CD8-positive, alpha-beta memory T cell (primary cell): Measurements from ENCODE around the gene RPL13A. TPM values are rescaled to one million over a fixed set of nuclear protein-coding genes. Genes with fewer than 3 reads are reported as not detected.

ENCODE experiments used
- CTCF ChIA-PET: fragments of 350-600 bp; sonication (Branson Sonifier 250); formaldehyde crosslinking; loops from one replicate; lab custom pipeline; 2021; ENCODE audit warnings: antibody characterized with exemption; lab: Charles Lee
- POLR2A ChIA-PET: fragments of 350-600 bp; sonication (Branson Sonifier 250); formaldehyde crosslinking; loops from one replicate; lab custom pipeline; 2021; ENCODE audit warnings: antibody characterized with exemption; lab: Charles Lee
- DNase-seq, 5 donors: peaks; one replicate each; pipeline versions ENCODE4 v3.0.0 to v3.0.0-alpha.2; 2020 to 2022; ENCODE audit warnings: mixed read lengths in 1 of 5
- H3K27ac ChIP-seq: one replicate; pipeline ENCODE4 v1.7.0; 2013; ENCODE audit warnings: low read depth, mild to moderate bottlenecking, low read length, moderate library complexity
- H3K27me3 ChIP-seq: 2 replicates; pipeline ENCODE4 v1.7.0; 2013; ENCODE audit warnings: low read length, mild to moderate bottlenecking; ENCODE audit not compliant: insufficient read depth, poor library complexity, severe bottlenecking
- H3K36me3 ChIP-seq: 2 replicates; pipeline ENCODE4 v1.7.0; 2013; ENCODE audit warnings: mild to moderate bottlenecking, low read length, moderate library complexity; ENCODE audit not compliant: insufficient read depth
- H3K4me1 ChIP-seq: 2 replicates; pipeline ENCODE4 v1.7.0; 2013; ENCODE audit warnings: mild to moderate bottlenecking, low read length, moderate library complexity; ENCODE audit not compliant: insufficient read depth
- H3K4me3 ChIP-seq: 2 replicates; pipeline ENCODE4 v1.7.0; 2013; ENCODE audit warnings: mild to moderate bottlenecking, low read length
- H3K9me3 ChIP-seq: 2 replicates; pipeline ENCODE4 v1.7.0; 2013; ENCODE audit warnings: mild to moderate bottlenecking, low read length
- H3K27ac Mint-ChIP-seq, 8 donors: one replicate each; pipeline ENCODE4 v1.8.0; 2020 to 2021; ENCODE audit warnings: mixed read lengths in 8 of 8, mild to moderate bottlenecking in 6 of 8, inconsistent platforms in 3 of 8, moderate library complexity in 3 of 8
- H3K27me3 Mint-ChIP-seq, 2 donors: one replicate each; pipeline ENCODE4 v1.8.0; 2020 to 2021; ENCODE audit warnings: mixed read lengths in 2 of 2, mild to moderate bottlenecking in 1 of 2, moderate library complexity in 1 of 2
- H3K36me3 Mint-ChIP-seq, 3 donors: one replicate each; pipeline ENCODE4 v1.8.0; 2020 to 2021; ENCODE audit warnings: mixed read lengths in 3 of 3, inconsistent platforms in 1 of 3, mild to moderate bottlenecking in 1 of 3
- H3K4me1 Mint-ChIP-seq, 3 donors: one replicate each; pipeline ENCODE4 v1.8.0; 2020 to 2021; ENCODE audit warnings: mixed read lengths in 3 of 3, inconsistent platforms in 1 of 3, mild to moderate bottlenecking in 1 of 3
- H3K4me3 Mint-ChIP-seq, 7 donors: one replicate each; pipeline ENCODE4 v1.8.0; 2020 to 2021; ENCODE audit warnings: mixed read lengths in 7 of 7, mild to moderate bottlenecking in 6 of 7, moderate library complexity in 4 of 7, inconsistent platforms in 2 of 7
- H3K9me3 Mint-ChIP-seq, 5 donors: one replicate each; pipeline ENCODE4 v1.8.0; 2020 to 2022; ENCODE audit warnings: mixed read lengths in 5 of 5, mild to moderate bottlenecking in 3 of 5, moderate library complexity in 2 of 5, inconsistent platforms in 1 of 5
- polyA plus RNA-seq: library from polyadenylated mRNA; unstranded; fragments of 300-500 nt; fragmentation: Illumina TruSeq; gene quantifications from one replicate; pipeline ENCODE4 v1.2.3, GENCODE V29; 2021
- total RNA-seq, 2 experiments: library from RNA; stranded (reverse); gene quantifications; one replicate each; pipeline ENCODE4 v1.2.3, GENCODE V29; 2021

The RPL13A gene
- total and polyA plus RNA-seq, 3 experiments from 2014 or later: 2,679 to 3,912 (median 3,865) TPM

GRCh38 chr19:49448432-49448786 lies 39.0 kb upstream of the RPL13A start:
- no peaks in the 10 kb centered on the region for H3K27me3 Mint-ChIP-seq
- ChIA-PET CTCF (interaction anchor here (1.4 to 2.5 kb wide), 3 partner anchors 22 to 121 kb away, joined by 3 to 12 read pairs (median 5); no protein-coding TSS in a partner anchor), POLR2A (no interaction called here)
- peak overlapping the region in 7 of 8 donors; percentile 15 to 94 (median 53) for H3K27ac Mint-ChIP-seq
- peaks cover 41% of the 10 kb centered on the region for H3K4me1 ChIP-seq
- no peak for DNase-seq
- no peak overlapping the region for H3K27ac ChIP-seq
- no peaks in the 10 kb centered on the region for H3K9me3 Mint-ChIP-seq
- H3K9me3 ChIP-seq: no peaks in the 10 kb centered on the region
- no peak overlapping the region for H3K4me3 ChIP-seq
- peak overlapping the region in 4 of 7 donors; percentile 14 to 55 (median 33) for H3K4me3 Mint-ChIP-seq
- H3K36me3 ChIP-seq: peaks cover 14% of the 10 kb centered on the region
- H3K4me1 Mint-ChIP-seq: peaks cover 43 to 66% (median 44%) of the 10 kb centered on the region in 3 donors
- H3K36me3 Mint-ChIP-seq: peaks cover 8 to 59% (median 11%) of the 10 kb centered on the region in 3 donors
- no peaks in the 10 kb centered on the region for H3K27me3 ChIP-seq

DNA sequence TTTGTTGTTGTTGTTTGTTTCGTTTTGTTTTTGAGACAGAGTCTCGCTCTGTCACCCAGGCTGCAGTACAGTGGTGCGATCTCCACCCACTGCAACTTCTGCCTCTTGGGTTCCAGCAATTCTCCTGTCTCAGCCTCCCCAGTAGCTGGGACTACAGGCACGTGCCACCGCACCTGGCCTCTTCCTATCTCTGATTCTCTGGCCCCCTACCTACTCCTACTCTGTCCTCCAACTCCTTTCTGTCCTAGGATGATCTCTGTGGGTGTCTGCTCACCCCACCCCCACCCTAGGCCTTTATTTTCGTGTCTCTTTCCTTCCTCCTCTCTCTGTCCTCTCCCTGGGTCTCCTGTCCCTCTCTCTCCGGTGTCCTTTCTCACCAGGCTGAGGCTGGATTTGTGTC lies 37.0 kb upstream of the RPL13A start:
- peaks cover 8 to 64% (median 11%) of the 10 kb centered on the region in 3 donors for H3K36me3 Mint-ChIP-seq
- ChIA-PET POLR2A (interaction anchor here (0.5 to 0.7 kb wide), 2 partner anchors 41 to 45 kb away, joined by 3 read pairs; no protein-coding TSS in a partner anchor), CTCF (interaction anchor here (1.2 to 4.7 kb wide), 2 partner anchors 20 to 26 kb away, joined by 3 to 51 read pairs; no protein-coding TSS in a partner anchor)
- Histone ChIP-seq H3K27ac (peak overlapping the region; percentile 88), H3K36me3 (peaks cover 14% of the 10 kb centered on the region), H3K4me1 (peaks cover 48% of the 10 kb centered on the region), H3K9me3 (no peaks in the 10 kb centered on the region), H3K27me3 (no peaks in the 10 kb centered on the region), H3K4me3 (peak overlapping the region; percentile 99)
- no peaks in the 10 kb centered on the region for H3K9me3 Mint-ChIP-seq
- peak overlapping the region in 7 of 8 donors; percentile 66 to 100 (median 80) for H3K27ac Mint-ChIP-seq
- H3K4me3 Mint-ChIP-seq: peak overlapping the region; percentile 64 to 100 (median 98)
- no peak for DNase-seq
- no peaks in the 10 kb centered on the region for H3K27me3 Mint-ChIP-seq
- peaks cover 41 to 61% (median 44%) of the 10 kb centered on the region in 3 donors for H3K4me1 Mint-ChIP-seq

DNA sequence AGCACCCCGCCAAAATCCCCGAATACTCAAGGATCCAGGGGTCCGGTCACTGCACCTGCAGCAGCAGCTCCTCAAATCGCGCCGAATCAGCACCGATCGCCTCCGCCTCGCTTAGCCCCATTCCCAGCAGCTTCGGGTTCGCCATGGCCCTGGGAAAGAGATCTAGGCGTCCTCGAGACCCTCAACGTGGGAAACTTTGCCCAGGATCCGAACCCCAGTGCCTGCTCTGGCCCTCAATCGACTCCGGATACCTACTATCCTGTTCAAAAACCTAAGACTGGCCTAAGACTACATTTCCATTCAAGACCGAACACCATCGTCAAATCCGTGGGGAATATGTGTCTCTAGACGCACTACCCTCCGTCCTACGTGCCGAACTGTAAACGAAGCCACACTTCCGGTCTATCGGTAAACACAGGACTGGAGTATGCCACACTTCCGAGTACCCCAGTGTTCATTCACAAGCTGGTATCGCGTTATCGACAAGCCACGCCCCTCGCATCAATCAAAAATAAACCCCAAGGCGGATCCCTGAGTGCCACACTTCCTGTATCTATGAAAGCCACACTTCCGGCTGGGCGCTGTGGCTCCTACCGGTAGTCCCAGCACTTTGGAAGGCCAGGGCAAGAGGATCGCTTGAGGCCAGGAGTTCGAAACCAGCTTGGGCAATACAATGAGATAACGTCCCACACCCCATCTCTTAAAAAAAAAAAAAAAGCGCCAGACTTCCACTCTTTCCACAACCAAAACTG lies 35.8 kb upstream of the RPL13A start, which contains the start of gene PIH1D1:
PIH1D1 (minus strand) TSS at position 385 of the 752 bp plus-strand sequence; CDS start at position 145, 240 bp downstream.
- H3K4me3 ChIP-seq: peak within 1 kb of the TSS; percentile 99
- POLR2A ChIA-PET: interaction anchor here (0.6 to 3.0 kb wide), 11 partner anchors 10 to 1341 kb away, joined by 3 to 62 read pairs (median 5); partner anchors contain the start of gene RPS11
- H3K4me3 Mint-ChIP-seq: peak within 1 kb of the TSS; percentile 93 to 100 (median 98)

GRCh38 chr19:49453013-49453756 lies 34.2 kb upstream of the RPL13A start, which contains the start of gene ALDH16A1:
TSS of gene ALDH16A1 (plus strand) at chr19:49453225. CDS start at chr19:49453332, 107 bp downstream.
- H3K36me3 ChIP-seq: peaks cover 13% of the 10 kb centered on the region
- DNase-seq: peak; percentile 96 to 99 (median 99)
- peak within 1 kb of the TSS; percentile 99 for H3K4me3 ChIP-seq
- no peaks in the 10 kb centered on the region for H3K27me3 Mint-ChIP-seq
- no peaks in the 10 kb centered on the region for H3K9me3 Mint-ChIP-seq
- H3K27ac Mint-ChIP-seq: peak within 1 kb of the TSS; percentile 80 to 100 (median 100)
- POLR2A ChIA-PET: interaction anchor here (0.6 to 3.0 kb wide), 9 partner anchors 9 to 189 kb away, joined by 3 to 62 read pairs (median 5); partner anchors contain the start of genes FLT3LG, RPS11 and SCAF1
- CTCF ChIA-PET: interaction anchor here (1.2 to 4.7 kb wide), 7 partner anchors 8 to 94 kb away, joined by 3 to 51 read pairs (median 5); partner anchors contain the start of gene FLT3LG
- no peaks in the 10 kb centered on the region for H3K27me3 ChIP-seq
- H3K9me3 ChIP-seq: no peaks in the 10 kb centered on the region
- peaks cover 44 to 71% (median 50%) of the 10 kb centered on the region in 3 donors for H3K4me1 Mint-ChIP-seq
- H3K4me3 Mint-ChIP-seq: peak within 1 kb of the TSS; percentile 93 to 100 (median 98)
- H3K4me1 ChIP-seq: peaks cover 45% of the 10 kb centered on the region
- peak within 1 kb of the TSS; percentile 99 for H3K27ac ChIP-seq
- H3K36me3 Mint-ChIP-seq: peaks cover 7 to 58% (median 13%) of the 10 kb centered on the region in 3 donors

More for the DNA sequence above, 35.8 kb upstream of the RPL13A start, which contains the start of gene PIH1D1:
- H3K27ac ChIP-seq: peak within 1 kb of the TSS; percentile 99
- peaks cover 43 to 69% (median 48%) of the 10 kb centered on the region in 3 donors for H3K4me1 Mint-ChIP-seq
- DNase-seq: peak; percentile 88 to 97 (median 93)
- CTCF ChIA-PET: interaction anchor here (0.7 to 4.7 kb wide), 6 partner anchors 10 to 44 kb away, joined by 3 to 51 read pairs (median 3); partner anchors contain the start of genes FLT3LG and RPS11
- peaks cover 48% of the 10 kb centered on the region for H3K4me1 ChIP-seq
- H3K27me3 Mint-ChIP-seq: no peaks in the 10 kb centered on the region
- H3K36me3 ChIP-seq: peaks cover 14% of the 10 kb centered on the region
- peaks cover 8 to 65% (median 12%) of the 10 kb centered on the region in 3 donors for H3K36me3 Mint-ChIP-seq
- peak within 1 kb of the TSS; percentile 80 to 100 (median 100) for H3K27ac Mint-ChIP-seq
- H3K9me3 ChIP-seq: no peaks in the 10 kb centered on the region
- no peaks in the 10 kb centered on the region for H3K27me3 ChIP-seq
- no peaks in the 10 kb centered on the region for H3K9me3 Mint-ChIP-seq

DNA sequence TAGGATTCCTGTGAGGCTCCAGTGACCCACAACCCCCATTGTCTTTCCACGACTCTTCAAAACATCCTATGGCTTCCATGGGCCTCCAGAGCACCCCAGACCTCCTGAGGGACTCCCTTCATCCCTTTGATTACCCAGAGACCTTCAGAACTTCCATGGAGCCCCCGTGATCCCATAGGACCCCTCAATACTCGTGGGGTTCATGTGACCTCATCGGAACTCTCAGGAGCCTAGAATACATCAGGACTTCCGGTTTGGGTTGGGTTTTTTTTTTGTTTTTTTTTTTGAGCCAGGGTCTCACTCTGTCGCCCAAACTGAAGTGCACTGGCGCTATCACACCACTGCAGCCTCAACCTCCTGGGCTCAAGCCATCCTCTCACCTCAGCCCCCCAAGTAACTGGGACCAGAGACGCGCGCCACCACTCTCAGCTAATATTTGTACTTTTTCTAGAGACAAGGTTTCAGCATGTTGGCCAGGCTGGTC lies 33.6 kb upstream of the RPL13A start:
- H3K36me3 Mint-ChIP-seq: peaks cover 3 to 54% (median 11%) of the 10 kb centered on the region in 3 donors
- peaks cover 41% of the 10 kb centered on the region for H3K4me1 ChIP-seq

DNA sequence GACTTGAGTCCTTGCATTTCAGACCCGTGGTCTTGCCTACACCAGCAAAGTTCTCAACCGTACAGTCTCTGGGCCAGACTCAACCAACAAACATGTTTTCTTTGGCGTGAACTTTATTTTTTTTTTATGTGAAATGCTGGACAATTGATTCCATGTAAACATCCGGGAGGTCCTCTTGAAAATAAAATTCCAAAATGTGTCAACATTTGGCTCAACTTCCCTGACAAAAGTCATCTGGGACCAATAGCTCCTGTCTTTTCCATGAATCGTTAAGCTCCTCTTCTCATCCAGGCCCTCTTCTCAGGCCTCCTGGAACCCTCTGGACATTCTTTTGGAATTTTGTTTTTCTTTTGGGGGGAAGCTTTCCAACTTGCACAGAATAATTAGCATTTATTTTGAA lies 31.6 kb upstream of the RPL13A start:
- Histone ChIP-seq H3K27ac (no peak overlapping the region), H3K9me3 (no peaks in the 10 kb centered on the region), H3K27me3 (no peaks in the 10 kb centered on the region), H3K36me3 (peaks cover 23% of the 10 kb centered on the region), H3K4me1 (peaks cover 32% of the 10 kb centered on the region), H3K4me3 (no peak overlapping the region)
- ChIA-PET POLR2A (interaction anchor here (1.9 kb wide), 1 partner anchor 14 kb away, joined by 12 read pairs; no protein-coding TSS in a partner anchor), CTCF (interaction anchor here (1.0 to 1.2 kb wide), 2 partner anchors 10 to 17 kb away, joined by 4 to 8 read pairs; partner anchors contain the start of gene FLT3LG)
- Mint-ChIP-seq H3K27ac (peak overlapping the region in 3 of 8 donors; percentile 4 to 87 (median 37)), H3K36me3 (peaks cover 3 to 49% (median 11%) of the 10 kb centered on the region in 3 donors), H3K4me1 (peaks cover 30 to 49% (median 37%) of the 10 kb centered on the region in 3 donors), H3K4me3 (peak overlapping the region in 3 of 7 donors; percentile 15 to 40 (median 23)), H3K9me3 (no peaks in the 10 kb centered on the region), H3K27me3 (no peaks in the 10 kb centered on the region)
- DNase-seq: no peak

More for the DNA sequence above, 33.6 kb upstream of the RPL13A start:
- ChIA-PET CTCF (interaction anchor here (1.2 to 4.7 kb wide), 6 partner anchors 9 to 93 kb away, joined by 3 to 51 read pairs (median 4); partner anchors contain the start of gene FLT3LG), POLR2A (interaction anchor here (0.5 to 3.0 kb wide), 9 partner anchors 9 to 714 kb away, joined by 3 to 62 read pairs (median 5); partner anchors contain the start of genes FLT3LG, RPS11 and SCAF1)
- Mint-ChIP-seq H3K27me3 (no peaks in the 10 kb centered on the region), H3K4me1 (peaks cover 40 to 66% (median 46%) of the 10 kb centered on the region in 3 donors), H3K9me3 (no peaks in the 10 kb centered on the region), H3K4me3 (peak overlapping the region; percentile 90 to 100 (median 97)), H3K27ac (peak overlapping the region; percentile 80 to 100 (median 100))
- DNase-seq: peak in 1 of 5 donors; percentile 20
- Histone ChIP-seq H3K27ac (peak overlapping the region; percentile 99), H3K36me3 (peaks cover 12% of the 10 kb centered on the region), H3K4me3 (peak overlapping the region; percentile 99), H3K27me3 (no peaks in the 10 kb centered on the region), H3K9me3 (no peaks in the 10 kb centered on the region)
